NCI-H526 treated with DMSO at 0.1 percent for 48 hours (cell line): ENCODE data around the gene SYK.
"Not testable (repeated sequence)": the region's sequence is repeated elsewhere in the genome, so short reads cannot be mapped to it uniquely, and the experiment has no call there.

Source experiments
- DNase-seq: peaks from one replicate; lab custom pipeline; 2025; lab: John Stamatoyannopoulos, UW

Gene SYK

GRCh38 chr9:90801241-90801972 lies at the start of gene SYK:
Gene SYK, plus strand, starts transcription at chr9:90801819. Its CDS starts 42,080 bp downstream, at chr9:90843899.
- peak; percentile 36 for DNase-seq

- DNase-seq, result not testable (repeated sequence)
Observed at GRCh38 chr9:90755514-90756371, 45.9 kb upstream of the SYK start.

- DNase-seq, result not testable (repeated sequence)
Observed at GRCh38 chr9:90760577-90760976, 41.0 kb upstream of the SYK start.

- no peak for DNase-seq
Observed at GRCh38 chr9:90766731-90767130, 34.9 kb upstream of the SYK start.

GRCh38 chr9:90767523-90768100 lies 34.0 kb upstream of the SYK start:
- DNase-seq, result no peak

GRCh38 chr9:90770182-90770738 lies 31.4 kb upstream of the SYK start:
- DNase-seq, result no peak

- no peak for DNase-seq
Observed at GRCh38 chr9:90770927-90771326, 30.7 kb upstream of the SYK start.

- DNase-seq, result no peak
Observed at GRCh38 chr9:90772386-90772785, 29.2 kb upstream of the SYK start.

GRCh38 chr9:90773617-90774016 lies 28.0 kb upstream of the SYK start:
- peak; percentile 31 for DNase-seq

GRCh38 chr9:90774071-90774470 lies 27.5 kb upstream of the SYK start:
- DNase-seq, result no peak

- no peak for DNase-seq
Observed at GRCh38 chr9:90774682-90775081, 26.9 kb upstream of the SYK start.

GRCh38 chr9:90775657-90776056 lies 26.0 kb upstream of the SYK start:
- DNase-seq, result no peak

GRCh38 chr9:90778746-90779145 lies 22.9 kb upstream of the SYK start:
- DNase-seq, result no peak

GRCh38 chr9:90783552-90783951 lies 18.1 kb upstream of the SYK start:
- DNase-seq, result no peak

- no peak for DNase-seq
Observed at GRCh38 chr9:90783964-90784363, 17.7 kb upstream of the SYK start.

- DNase-seq, result no peak
Observed at GRCh38 chr9:90787771-90788460, 13.7 kb upstream of the SYK start.

- not testable (repeated sequence) for DNase-seq
Observed at GRCh38 chr9:90788527-90788926, 13.1 kb upstream of the SYK start.

- DNase-seq, result no peak
Observed at GRCh38 chr9:90789408-90789807, 12.2 kb upstream of the SYK start.

GRCh38 chr9:90789862-90790261 lies 11.8 kb upstream of the SYK start:
- DNase-seq, result no peak

- DNase-seq, result not testable (repeated sequence)
Observed at GRCh38 chr9:90793024-90793423, 8.6 kb upstream of the SYK start.

- DNase-seq, result no peak
Observed at GRCh38 chr9:90793729-90794128, 7.9 kb upstream of the SYK start.

- no peak for DNase-seq
Observed at GRCh38 chr9:90795084-90795483, 6.5 kb upstream of the SYK start.
